Measurements from ENCODE around the gene MYO5B. TPM values are rescaled to one million over a fixed set of nuclear protein-coding genes. Genes with fewer than 3 reads are reported as not detected.

Gene MYO5B
- total and polyA plus RNA-seq, 4 donors, result 5.4 to 23.4 (median 11.4) TPM

DNA sequence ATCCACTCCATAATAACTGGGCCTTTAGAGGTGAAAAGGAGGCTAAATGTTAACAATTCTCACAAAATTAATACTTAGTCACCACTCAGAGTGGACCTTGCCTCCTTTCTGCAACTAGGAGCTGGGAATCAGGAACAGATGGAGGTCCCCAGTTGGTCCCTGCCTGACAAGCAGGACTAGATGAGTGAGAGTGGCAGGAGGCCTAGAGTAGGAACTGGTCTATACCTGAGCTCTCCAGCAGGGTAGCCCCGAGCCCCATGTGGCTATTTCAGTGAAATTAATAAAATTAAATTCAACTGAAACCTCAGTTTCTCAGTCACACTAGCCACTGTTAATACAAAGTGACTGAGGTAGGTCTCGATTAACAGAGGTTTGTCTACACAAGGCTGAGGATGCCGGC is 150.5 kb downstream of the MYO5B start (continued):
- no peak for TF ChIP-seq HNF4A (conservative IDR thresholded peaks at IDR 0.05)
- TF ChIP-seq SP1 (IDR thresholded peaks at IDR 0.05), result no peak
- TF ChIP-seq FOXA2 (IDR thresholded peaks at IDR 0.05), result no peak
- no peak for TF ChIP-seq RAD21 (IDR thresholded peaks at IDR 0.05)

DNA sequence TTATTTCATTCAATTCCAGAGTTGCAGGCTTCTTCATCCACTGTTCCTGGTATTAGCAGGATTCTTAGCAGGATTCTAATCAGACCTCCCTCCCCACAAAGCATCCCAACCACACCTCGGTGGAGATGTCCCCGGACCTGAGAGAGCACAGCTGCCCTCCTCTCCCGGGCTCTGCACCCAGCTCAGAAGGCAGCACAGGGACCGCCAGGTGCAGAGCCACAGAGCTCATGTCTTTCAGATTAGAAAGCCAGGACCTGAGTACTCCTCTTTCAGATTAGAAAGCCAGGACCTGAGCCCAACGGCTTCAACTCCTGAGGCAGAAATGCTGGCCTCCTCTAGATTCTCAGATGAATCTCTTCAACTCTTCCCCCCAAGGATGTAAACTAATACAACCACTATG is 152.3 kb downstream of the MYO5B start:
- DNase-seq (ENCODE audit: low spot score), result no peak
- H3K4me1 ChIP-seq (ENCODE audit: control insufficient read depth in 4 of 4, insufficient read depth in 4 of 4, low read length in 3 of 4), result no peaks in the 10 kb centered on the region
- no peak overlapping the region for H3K4me3 ChIP-seq (ENCODE audit: low read depth in 1 of 3, low read length in 3 of 3)
- TF ChIP-seq TAF1 (conservative IDR thresholded peaks at IDR 0.05) (no peak), FOXA1 (IDR thresholded peaks at IDR 0.05) (no peak), EGR1 (IDR thresholded peaks at IDR 0.05; ENCODE audit: low read depth in 2 of 2) (no peak), HNF4G (IDR thresholded peaks at IDR 0.05) (no peak), JUND (IDR thresholded peaks at IDR 0.05) (no peak), GABPA (IDR thresholded peaks at IDR 0.05 in 1 of 2, conservative IDR thresholded peaks at IDR 0.05 in 1 of 2) (no peak), RAD21 (IDR thresholded peaks at IDR 0.05) (no peak), NR2F2 (IDR thresholded peaks at IDR 0.05) (no peak), YY1 (IDR thresholded peaks at IDR 0.05) (no peak), SP1 (IDR thresholded peaks at IDR 0.05) (no peak), RXRA (IDR thresholded peaks at IDR 0.05) (no peak), HNF4A (conservative IDR thresholded peaks at IDR 0.05) (no peak), FOXA2 (IDR thresholded peaks at IDR 0.05) (no peak)
- TF ChIP-seq, protein P1, sequence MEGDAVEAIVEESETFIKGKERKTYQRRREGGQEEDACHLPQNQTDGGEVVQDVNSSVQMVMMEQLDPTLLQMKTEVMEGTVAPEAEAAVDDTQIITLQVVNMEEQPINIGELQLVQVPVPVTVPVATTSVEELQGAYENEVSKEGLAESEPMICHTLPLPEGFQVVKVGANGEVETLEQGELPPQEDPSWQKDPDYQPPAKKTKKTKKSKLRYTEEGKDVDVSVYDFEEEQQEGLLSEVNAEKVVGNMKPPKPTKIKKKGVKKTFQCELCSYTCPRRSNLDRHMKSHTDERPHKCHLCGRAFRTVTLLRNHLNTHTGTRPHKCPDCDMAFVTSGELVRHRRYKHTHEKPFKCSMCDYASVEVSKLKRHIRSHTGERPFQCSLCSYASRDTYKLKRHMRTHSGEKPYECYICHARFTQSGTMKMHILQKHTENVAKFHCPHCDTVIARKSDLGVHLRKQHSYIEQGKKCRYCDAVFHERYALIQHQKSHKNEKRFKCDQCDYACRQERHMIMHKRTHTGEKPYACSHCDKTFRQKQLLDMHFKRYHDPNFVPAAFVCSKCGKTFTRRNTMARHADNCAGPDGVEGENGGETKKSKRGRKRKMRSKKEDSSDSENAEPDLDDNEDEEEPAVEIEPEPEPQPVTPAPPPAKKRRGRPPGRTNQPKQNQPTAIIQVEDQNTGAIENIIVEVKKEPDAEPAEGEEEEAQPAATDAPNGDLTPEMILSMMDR (IDR thresholded peaks at IDR 0.05; ENCODE audit: low read depth, low read length, missing input control), result no peak
- TF ChIP-seq, protein P2, sequence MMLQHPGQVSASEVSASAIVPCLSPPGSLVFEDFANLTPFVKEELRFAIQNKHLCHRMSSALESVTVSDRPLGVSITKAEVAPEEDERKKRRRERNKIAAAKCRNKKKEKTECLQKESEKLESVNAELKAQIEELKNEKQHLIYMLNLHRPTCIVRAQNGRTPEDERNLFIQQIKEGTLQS (IDR thresholded peaks at IDR 0.05), result no peak
- TF ChIP-seq, protein P3, sequence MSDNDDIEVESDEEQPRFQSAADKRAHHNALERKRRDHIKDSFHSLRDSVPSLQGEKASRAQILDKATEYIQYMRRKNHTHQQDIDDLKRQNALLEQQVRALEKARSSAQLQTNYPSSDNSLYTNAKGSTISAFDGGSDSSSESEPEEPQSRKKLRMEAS (IDR thresholded peaks at IDR 0.05), result no peak
- TF ChIP-seq, protein P4, sequence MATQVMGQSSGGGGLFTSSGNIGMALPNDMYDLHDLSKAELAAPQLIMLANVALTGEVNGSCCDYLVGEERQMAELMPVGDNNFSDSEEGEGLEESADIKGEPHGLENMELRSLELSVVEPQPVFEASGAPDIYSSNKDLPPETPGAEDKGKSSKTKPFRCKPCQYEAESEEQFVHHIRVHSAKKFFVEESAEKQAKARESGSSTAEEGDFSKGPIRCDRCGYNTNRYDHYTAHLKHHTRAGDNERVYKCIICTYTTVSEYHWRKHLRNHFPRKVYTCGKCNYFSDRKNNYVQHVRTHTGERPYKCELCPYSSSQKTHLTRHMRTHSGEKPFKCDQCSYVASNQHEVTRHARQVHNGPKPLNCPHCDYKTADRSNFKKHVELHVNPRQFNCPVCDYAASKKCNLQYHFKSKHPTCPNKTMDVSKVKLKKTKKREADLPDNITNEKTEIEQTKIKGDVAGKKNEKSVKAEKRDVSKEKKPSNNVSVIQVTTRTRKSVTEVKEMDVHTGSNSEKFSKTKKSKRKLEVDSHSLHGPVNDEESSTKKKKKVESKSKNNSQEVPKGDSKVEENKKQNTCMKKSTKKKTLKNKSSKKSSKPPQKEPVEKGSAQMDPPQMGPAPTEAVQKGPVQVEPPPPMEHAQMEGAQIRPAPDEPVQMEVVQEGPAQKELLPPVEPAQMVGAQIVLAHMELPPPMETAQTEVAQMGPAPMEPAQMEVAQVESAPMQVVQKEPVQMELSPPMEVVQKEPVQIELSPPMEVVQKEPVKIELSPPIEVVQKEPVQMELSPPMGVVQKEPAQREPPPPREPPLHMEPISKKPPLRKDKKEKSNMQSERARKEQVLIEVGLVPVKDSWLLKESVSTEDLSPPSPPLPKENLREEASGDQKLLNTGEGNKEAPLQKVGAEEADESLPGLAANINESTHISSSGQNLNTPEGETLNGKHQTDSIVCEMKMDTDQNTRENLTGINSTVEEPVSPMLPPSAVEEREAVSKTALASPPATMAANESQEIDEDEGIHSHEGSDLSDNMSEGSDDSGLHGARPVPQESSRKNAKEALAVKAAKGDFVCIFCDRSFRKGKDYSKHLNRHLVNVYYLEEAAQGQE (IDR thresholded peaks at IDR 0.05), result no peak
- TF ChIP-seq, protein P5, sequence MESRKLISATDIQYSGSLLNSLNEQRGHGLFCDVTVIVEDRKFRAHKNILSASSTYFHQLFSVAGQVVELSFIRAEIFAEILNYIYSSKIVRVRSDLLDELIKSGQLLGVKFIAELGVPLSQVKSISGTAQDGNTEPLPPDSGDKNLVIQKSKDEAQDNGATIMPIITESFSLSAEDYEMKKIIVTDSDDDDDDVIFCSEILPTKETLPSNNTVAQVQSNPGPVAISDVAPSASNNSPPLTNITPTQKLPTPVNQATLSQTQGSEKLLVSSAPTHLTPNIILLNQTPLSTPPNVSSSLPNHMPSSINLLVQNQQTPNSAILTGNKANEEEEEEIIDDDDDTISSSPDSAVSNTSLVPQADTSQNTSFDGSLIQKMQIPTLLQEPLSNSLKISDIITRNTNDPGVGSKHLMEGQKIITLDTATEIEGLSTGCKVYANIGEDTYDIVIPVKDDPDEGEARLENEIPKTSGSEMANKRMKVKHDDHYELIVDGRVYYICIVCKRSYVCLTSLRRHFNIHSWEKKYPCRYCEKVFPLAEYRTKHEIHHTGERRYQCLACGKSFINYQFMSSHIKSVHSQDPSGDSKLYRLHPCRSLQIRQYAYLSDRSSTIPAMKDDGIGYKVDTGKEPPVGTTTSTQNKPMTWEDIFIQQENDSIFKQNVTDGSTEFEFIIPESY (IDR thresholded peaks at IDR 0.05), result no peak
- H3K27me3 ChIP-seq (ENCODE audit: control insufficient read depth in 4 of 4, insufficient read depth in 4 of 4, low read length in 3 of 4), result no peaks in the 10 kb centered on the region
- no peak overlapping the region for H3K27ac ChIP-seq (ENCODE audit: low read depth in 1 of 2, low read length in 2 of 2)
- H3K9me3 ChIP-seq (ENCODE audit: control insufficient read depth in 4 of 4, low read length in 3 of 4), result no peaks in the 10 kb centered on the region
- H3K36me3 ChIP-seq (ENCODE audit: control insufficient read depth in 4 of 4, insufficient read depth in 3 of 4, low read depth in 1 of 4, low read length in 3 of 4), result no peaks in the 10 kb centered on the region
- H3K9ac ChIP-seq (ENCODE audit: low read depth in 1 of 2, low read length in 2 of 2), result no peak overlapping the region
- WGBS, result 87% methylated on average over 5 of the region's 5 CpGs

All from liver (tissue), 9 donors.